HG03575 (cell line): ENCODE measurements around the gene PRKG1.
"Not testable (repeated sequence)": the region's sequence is repeated elsewhere in the genome, so short reads cannot be mapped to it uniquely, and the experiment has no call there.

Experiments used
- ATAC-seq: cut with Tn5 transposase; IDR thresholded peaks from one replicate; pipeline ENCODE4 v1.9.1; 2021; ENCODE audit not compliant: unreplicated experiment, insufficient number of reproducible peaks, low FRiP score; ENCODE audit errors: extremely low read depth

Gene PRKG1

GRCh38 chr10:51244309-51244708 lies 170.0 kb downstream of the PRKG1 start:
- no peak for ATAC-seq

- ATAC-seq = no peak
Measured at GRCh38 chr10:51244748-51245490, 170.6 kb downstream of the PRKG1 start.

GRCh38 chr10:51246156-51246555 lies 171.9 kb downstream of the PRKG1 start:
- ATAC-seq = no peak

- no peak for ATAC-seq
Measured at GRCh38 chr10:51250278-51250920, 176.1 kb downstream of the PRKG1 start.

- ATAC-seq = no peak
Measured at GRCh38 chr10:51251110-51251509, 176.8 kb downstream of the PRKG1 start.

GRCh38 chr10:51255381-51255780 lies 181.1 kb downstream of the PRKG1 start:
- ATAC-seq = no peak

- no peak for ATAC-seq
Measured at GRCh38 chr10:51257511-51258248, 183.4 kb downstream of the PRKG1 start.

- no peak for ATAC-seq
Measured at GRCh38 chr10:51260376-51260775, 186.1 kb downstream of the PRKG1 start.

- ATAC-seq = no peak
Measured at GRCh38 chr10:51266496-51266895, 192.2 kb downstream of the PRKG1 start.

- ATAC-seq = not testable (repeated sequence)
Measured at GRCh38 chr10:51267980-51268570, 193.8 kb downstream of the PRKG1 start.

- ATAC-seq = no peak
Measured at GRCh38 chr10:51269821-51270220, 195.5 kb downstream of the PRKG1 start.

- no peak for ATAC-seq
Measured at GRCh38 chr10:51270936-51271530, 196.7 kb downstream of the PRKG1 start.

- not testable (repeated sequence) for ATAC-seq
Measured at GRCh38 chr10:51272099-51272498, 197.8 kb downstream of the PRKG1 start.

- no peak for ATAC-seq
Measured at GRCh38 chr10:51272555-51272954, 198.3 kb downstream of the PRKG1 start.

GRCh38 chr10:51273574-51273973 lies 199.3 kb downstream of the PRKG1 start:
- no peak for ATAC-seq

- not testable (repeated sequence) for ATAC-seq
Measured at GRCh38 chr10:51276097-51276496, 201.8 kb downstream of the PRKG1 start.

- not testable (repeated sequence) for ATAC-seq
Measured at GRCh38 chr10:51281387-51281786, 207.1 kb downstream of the PRKG1 start.

- ATAC-seq = no peak
Measured at GRCh38 chr10:51285601-51286000, 211.3 kb downstream of the PRKG1 start.

GRCh38 chr10:51288511-51288910 lies 214.2 kb downstream of the PRKG1 start:
- ATAC-seq = no peak
